HEK293 (cell line): ENCODE data around the gene MAP3K7CL.

Source experiments
- EGR2 ChIP-seq: fragments of 450-650 bp; formaldehyde crosslinking; IDR thresholded peaks from 2 replicates; pipeline ENCODE4 v1.5.1; 2016; ENCODE audit warnings: low read depth, missing biosample characterization, missing genetic modification characterization
- GLI4 ChIP-seq: fragments of 450-650 bp; formaldehyde crosslinking; IDR thresholded peaks from 2 replicates; pipeline ENCODE4 v1.5.1; 2016; ENCODE audit warnings: missing biosample characterization, missing genetic modification characterization
- KLF8 ChIP-seq: fragments of 450-650 bp; formaldehyde crosslinking; IDR thresholded peaks from 2 replicates; pipeline ENCODE4 v1.5.1; 2016; ENCODE audit warnings: missing biosample characterization, missing genetic modification characterization
- OSR2 ChIP-seq: fragments of 450-650 bp; formaldehyde crosslinking; IDR thresholded peaks from 2 replicates; pipeline ENCODE4 v1.5.1; 2016; ENCODE audit warnings: missing biosample characterization, missing genetic modification characterization
- PATZ1 ChIP-seq: fragments of 450-650 bp; formaldehyde crosslinking; IDR thresholded peaks from 2 replicates; pipeline ENCODE4 v1.5.1; 2016; ENCODE audit warnings: missing biosample characterization, missing genetic modification characterization
- RBAK ChIP-seq: fragments of 450-650 bp; formaldehyde crosslinking; IDR thresholded peaks from 2 replicates; pipeline ENCODE4 v1.5.1; 2016; ENCODE audit warnings: missing biosample characterization, missing genetic modification characterization
- ZBTB21 ChIP-seq: fragments of 450-650 bp; formaldehyde crosslinking; IDR thresholded peaks from 2 replicates; pipeline ENCODE4 v1.5.1; 2017; ENCODE audit warnings: missing biosample characterization, missing genetic modification characterization
- ZBTB6 ChIP-seq: fragments of 450-650 bp; formaldehyde crosslinking; IDR thresholded peaks from 2 replicates; pipeline ENCODE4 v1.5.1; 2017; ENCODE audit warnings: missing biosample characterization, missing genetic modification characterization
- ZEB2 ChIP-seq: fragments of 450-650 bp; formaldehyde crosslinking; IDR thresholded peaks from 2 replicates; pipeline ENCODE4 v1.5.1; 2016; ENCODE audit warnings: missing biosample characterization, missing genetic modification characterization
- ZFHX2 ChIP-seq: fragments of 450-650 bp; formaldehyde crosslinking; conservative IDR thresholded peaks from 2 replicates; pipeline ENCODE4 v1.5.1; 2016; ENCODE audit warnings: missing biosample characterization, missing genetic modification characterization
- ZNF112 ChIP-seq: fragments of 450-650 bp; formaldehyde crosslinking; IDR thresholded peaks from 2 replicates; pipeline ENCODE4 v1.5.0; 2017; ENCODE audit warnings: missing biosample characterization, missing genetic modification characterization
- ZNF114 ChIP-seq: fragments of 450-650 bp; formaldehyde crosslinking; IDR thresholded peaks from 2 replicates; pipeline ENCODE4 v1.5.0; 2017; ENCODE audit warnings: missing biosample characterization, missing genetic modification characterization
- ZNF2 ChIP-seq: fragments of 450-650 bp; formaldehyde crosslinking; IDR thresholded peaks from 2 replicates; pipeline ENCODE4 v1.5.1; 2016; ENCODE audit warnings: missing biosample characterization, missing genetic modification characterization
- ZNF280C ChIP-seq: fragments of 450-650 bp; formaldehyde crosslinking; IDR thresholded peaks from 2 replicates; pipeline ENCODE4 v1.5.1; 2016; ENCODE audit warnings: missing biosample characterization, missing genetic modification characterization
- ZNF335 ChIP-seq: fragments of 450-650 bp; formaldehyde crosslinking; conservative IDR thresholded peaks from 2 replicates; pipeline ENCODE4 v1.5.1; 2016; ENCODE audit warnings: missing biosample characterization, missing genetic modification characterization
- ZNF416 ChIP-seq: fragments of 450-650 bp; formaldehyde crosslinking; IDR thresholded peaks from 2 replicates; pipeline ENCODE4 v1.5.1; 2016; ENCODE audit warnings: missing biosample characterization, missing genetic modification characterization
- ZNF423 ChIP-seq: fragments of 450-650 bp; formaldehyde crosslinking; IDR thresholded peaks from 2 replicates; pipeline ENCODE4 v1.5.1; 2016; ENCODE audit warnings: missing biosample characterization, missing genetic modification characterization
- ZNF518A ChIP-seq: fragments of 450-650 bp; formaldehyde crosslinking; conservative IDR thresholded peaks from 2 replicates; pipeline ENCODE4 v1.5.1; 2016; ENCODE audit warnings: low read depth, missing biosample characterization, missing genetic modification characterization
- ZNF585B ChIP-seq: fragments of 450-650 bp; formaldehyde crosslinking; IDR thresholded peaks from 2 replicates; pipeline ENCODE4 v1.5.1; 2016; ENCODE audit warnings: missing biosample characterization, missing genetic modification characterization
- ZNF639 ChIP-seq: fragments of 450-650 bp; formaldehyde crosslinking; IDR thresholded peaks from 2 replicates; pipeline ENCODE4 v1.5.1; 2016; ENCODE audit warnings: missing biosample characterization, missing genetic modification characterization
- ZNF692 ChIP-seq: fragments of 450-650 bp; formaldehyde crosslinking; IDR thresholded peaks from 2 replicates; pipeline ENCODE4 v1.5.1; 2016; ENCODE audit warnings: missing biosample characterization, missing genetic modification characterization
- ZNF701 ChIP-seq: fragments of 450-650 bp; formaldehyde crosslinking; IDR thresholded peaks from 2 replicates; pipeline ENCODE4 v1.5.1; 2016; ENCODE audit warnings: missing biosample characterization, missing genetic modification characterization
- ZNF76 ChIP-seq: fragments of 450-650 bp; formaldehyde crosslinking; IDR thresholded peaks from 2 replicates; pipeline ENCODE4; 2016; ENCODE audit warnings: low read depth, missing biosample characterization, missing genetic modification characterization, borderline replicate concordance
- TF ChIP-seq, protein P1 (sequence below): fragments of 450-650 bp; formaldehyde crosslinking; IDR thresholded peaks from 2 replicates; pipeline ENCODE4 v1.5.1; 2016; ENCODE audit warnings: missing biosample characterization, missing genetic modification characterization
- TF ChIP-seq, protein P2 (sequence below): fragments of 450-650 bp; formaldehyde crosslinking; IDR thresholded peaks from 2 replicates; pipeline ENCODE4 v1.5.1; 2016; ENCODE audit warnings: missing biosample characterization, missing genetic modification characterization

The MAP3K7CL gene

GRCh38 chr21:29218749-29219148 is 88.3 kb downstream of the MAP3K7CL start (continued):
- TF ChIP-seq ZBTB6 (peak; percentile 81), ZNF114 (tag by site-specific recombination) (no peak), OSR2 (tag by site-specific recombination) (peak; percentile 67), ZNF692 (tag by site-specific recombination) (no peak), ZNF416 (tag by site-specific recombination) (no peak), ZNF280C (tag by site-specific recombination) (no peak), EGR2 (peak; percentile 76), KLF8 (tag by site-specific recombination) (0 out of 2 replicates have a peak, but pooled peaks have one; percentile 7), ZNF2 (0 out of 2 replicates have a peak, but pooled peaks have one; percentile 24), ZNF112 (tag by site-specific recombination) (no peak), GLI4 (no peak), ZEB2 (tag by site-specific recombination) (no peak), ZNF76 (no peak), ZFHX2 (tag by site-specific recombination) (peak; percentile 94), ZNF701 (no peak), ZNF518A (tag by site-specific recombination) (no peak), ZNF585B (tag by site-specific recombination) (no peak), PATZ1 (no peak), ZNF335 (peak; percentile 42; the same call in 1 of the 2 replicates), ZNF423 (tag by site-specific recombination) (peak; percentile 50; the same call in 1 of the 2 replicates), RBAK (tag by site-specific recombination) (no peak), ZNF639 (tag by site-specific recombination) (peak; percentile 48; the same call in 1 of the 2 replicates), ZBTB21 (tag by site-specific recombination) (0 out of 2 replicates have a peak, but pooled peaks have one; percentile 1)
- TF ChIP-seq, protein P1, sequence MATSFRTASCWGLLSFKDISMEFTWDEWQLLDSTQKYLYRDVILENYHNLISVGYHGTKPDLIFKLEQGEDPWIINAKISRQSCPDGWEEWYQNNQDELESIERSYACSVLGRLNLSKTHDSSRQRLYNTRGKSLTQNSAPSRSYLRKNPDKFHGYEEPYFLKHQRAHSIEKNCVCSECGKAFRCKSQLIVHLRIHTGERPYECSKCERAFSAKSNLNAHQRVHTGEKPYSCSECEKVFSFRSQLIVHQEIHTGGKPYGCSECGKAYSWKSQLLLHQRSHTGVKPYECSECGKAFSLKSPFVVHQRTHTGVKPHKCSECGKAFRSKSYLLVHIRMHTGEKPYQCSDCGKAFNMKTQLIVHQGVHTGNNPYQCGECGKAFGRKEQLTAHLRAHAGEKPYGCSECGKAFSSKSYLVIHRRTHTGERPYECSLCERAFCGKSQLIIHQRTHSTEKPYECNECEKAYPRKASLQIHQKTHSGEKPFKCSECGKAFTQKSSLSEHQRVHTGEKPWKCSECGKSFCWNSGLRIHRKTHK (tag by site-specific recombination), result no peak
- TF ChIP-seq, protein P2, sequence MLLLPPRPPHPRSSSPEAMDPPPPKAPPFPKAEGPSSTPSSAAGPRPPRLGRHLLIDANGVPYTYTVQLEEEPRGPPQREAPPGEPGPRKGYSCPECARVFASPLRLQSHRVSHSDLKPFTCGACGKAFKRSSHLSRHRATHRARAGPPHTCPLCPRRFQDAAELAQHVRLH (tag by site-specific recombination), result peak; percentile 43; the same call in 1 of the 2 replicates
